Type B pancreatic cell (in vitro differentiated cells): ENCODE measurements around the gene APAF1. TPM values are rescaled to one million over a fixed set of nuclear protein-coding genes. Genes with fewer than 3 reads are reported as not detected.
A peak's percentile ranks its signal among the peaks of the same experiment; 100 is the strongest.

Experiments used
- DNase-seq: peaks from one replicate; pipeline ENCODE4 v3.0.0; 2021; ENCODE audit warnings: mixed read lengths; ENCODE audit not compliant: unreplicated experiment; ENCODE audit errors: extremely low spot score
- H3K27ac Mint-ChIP-seq: 2 replicates; pipeline ENCODE4 v1.8.0; 2021; ENCODE audit warnings: mild to moderate bottlenecking, mixed read lengths
- H3K27me3 Mint-ChIP-seq: 2 replicates; pipeline ENCODE4 v1.8.0; 2021; ENCODE audit warnings: mixed read lengths
- H3K36me3 Mint-ChIP-seq: 2 replicates; pipeline ENCODE4 v1.8.0; 2021; ENCODE audit warnings: mixed read lengths
- H3K4me1 Mint-ChIP-seq: one replicate; pipeline ENCODE4 v1.8.0; 2021; ENCODE audit warnings: mixed read lengths; ENCODE audit not compliant: unreplicated experiment
- H3K4me3 Mint-ChIP-seq: 2 replicates; pipeline ENCODE4 v1.8.0; 2021; ENCODE audit warnings: mild to moderate bottlenecking, mixed read lengths
- H3K9me3 Mint-ChIP-seq: 2 replicates; pipeline ENCODE4 v1.8.0; 2021; ENCODE audit warnings: mixed read lengths
- CTCF ChIP-seq: fragments of 200-600 bp; sonication (generic); conservative IDR thresholded peaks from 2 replicates; pipeline ENCODE4 v1.5.0; 2021; ENCODE audit warnings: antibody characterized with exemption, mild to moderate bottlenecking
- total RNA-seq: library from RNA; stranded (reverse); gene quantifications from 2 replicates; pipeline ENCODE4 v1.2.1, GENCODE V29; 2021; ENCODE audit warnings: low replicate concordance

The APAF1 gene
- total RNA-seq, 1 donor from 2014 or later = 21.7 TPM

GRCh38 chr12:98721204-98721702 lies 76.2 kb downstream of the APAF1 start:
- TF ChIP-seq CTCF = no peak
- no peak overlapping the region for H3K27ac Mint-ChIP-seq
- peaks cover 28% of the 10 kb centered on the region for H3K36me3 Mint-ChIP-seq
- no peaks in the 10 kb centered on the region for H3K4me1 Mint-ChIP-seq
- no peaks in the 10 kb centered on the region for H3K9me3 Mint-ChIP-seq
- DNase-seq = no peak
- no peak overlapping the region for H3K4me3 Mint-ChIP-seq
- H3K27me3 Mint-ChIP-seq = no peaks in the 10 kb centered on the region

- H3K27me3 Mint-ChIP-seq = no peaks in the 10 kb centered on the region
- no peak overlapping the region for H3K27ac Mint-ChIP-seq
- no peaks in the 10 kb centered on the region for H3K9me3 Mint-ChIP-seq
- no peak for DNase-seq
- TF ChIP-seq CTCF = no peak
- H3K4me1 Mint-ChIP-seq = no peaks in the 10 kb centered on the region
- peaks cover 17% of the 10 kb centered on the region for H3K36me3 Mint-ChIP-seq
- no peak overlapping the region for H3K4me3 Mint-ChIP-seq
Measured at GRCh38 chr12:98724384-98725155, 79.5 kb downstream of the APAF1 start.

- Mint-ChIP-seq H3K27ac (no peak overlapping the region), H3K4me1 (no peaks in the 10 kb centered on the region), H3K27me3 (no peaks in the 10 kb centered on the region), H3K9me3 (no peaks in the 10 kb centered on the region), H3K36me3 (peaks cover 23% of the 10 kb centered on the region), H3K4me3 (no peak overlapping the region)
- DNase-seq = no peak
- TF ChIP-seq CTCF = peak; percentile 73
Measured at GRCh38 chr12:98725476-98726247, 80.6 kb downstream of the APAF1 start.

- peaks cover 23% of the 10 kb centered on the region for H3K36me3 Mint-ChIP-seq
- H3K27me3 Mint-ChIP-seq = no peaks in the 10 kb centered on the region
- H3K27ac Mint-ChIP-seq = no peak overlapping the region
- no peaks in the 10 kb centered on the region for H3K4me1 Mint-ChIP-seq
- no peak for DNase-seq
- H3K4me3 Mint-ChIP-seq = no peak overlapping the region
- TF ChIP-seq CTCF = no peak
- H3K9me3 Mint-ChIP-seq = no peaks in the 10 kb centered on the region
Measured at GRCh38 chr12:98727196-98727595, 82.1 kb downstream of the APAF1 start.

GRCh38 chr12:98730412-98730811 lies 85.3 kb downstream of the APAF1 start:
- H3K4me1 Mint-ChIP-seq = no peaks in the 10 kb centered on the region
- no peak for TF ChIP-seq CTCF
- DNase-seq = no peak

More at GRCh38 chr12:98730412-98730811, 85.3 kb downstream of the APAF1 start:
- Mint-ChIP-seq H3K27me3 (no peaks in the 10 kb centered on the region), H3K27ac (no peak overlapping the region), H3K36me3 (peaks cover 21% of the 10 kb centered on the region), H3K9me3 (no peaks in the 10 kb centered on the region), H3K4me3 (no peak overlapping the region)
